Measurements from ENCODE around the gene GNAT2. TPM values are rescaled to one million over a fixed set of nuclear protein-coding genes. Genes with fewer than 3 reads are reported as not detected.
A peak's percentile ranks its signal among the peaks of the same experiment; 100 is the strongest.
"Not testable (repeated sequence)": the region's sequence is repeated elsewhere in the genome, so short reads cannot be mapped to it uniquely, and the experiment has no call there.

GNAT2 gene
- 0.16 TPM in 1 of 2 replicates, not detected in the other for total RNA-seq (2014; rRNA removed; shearing (Covaris generic))

DNA sequence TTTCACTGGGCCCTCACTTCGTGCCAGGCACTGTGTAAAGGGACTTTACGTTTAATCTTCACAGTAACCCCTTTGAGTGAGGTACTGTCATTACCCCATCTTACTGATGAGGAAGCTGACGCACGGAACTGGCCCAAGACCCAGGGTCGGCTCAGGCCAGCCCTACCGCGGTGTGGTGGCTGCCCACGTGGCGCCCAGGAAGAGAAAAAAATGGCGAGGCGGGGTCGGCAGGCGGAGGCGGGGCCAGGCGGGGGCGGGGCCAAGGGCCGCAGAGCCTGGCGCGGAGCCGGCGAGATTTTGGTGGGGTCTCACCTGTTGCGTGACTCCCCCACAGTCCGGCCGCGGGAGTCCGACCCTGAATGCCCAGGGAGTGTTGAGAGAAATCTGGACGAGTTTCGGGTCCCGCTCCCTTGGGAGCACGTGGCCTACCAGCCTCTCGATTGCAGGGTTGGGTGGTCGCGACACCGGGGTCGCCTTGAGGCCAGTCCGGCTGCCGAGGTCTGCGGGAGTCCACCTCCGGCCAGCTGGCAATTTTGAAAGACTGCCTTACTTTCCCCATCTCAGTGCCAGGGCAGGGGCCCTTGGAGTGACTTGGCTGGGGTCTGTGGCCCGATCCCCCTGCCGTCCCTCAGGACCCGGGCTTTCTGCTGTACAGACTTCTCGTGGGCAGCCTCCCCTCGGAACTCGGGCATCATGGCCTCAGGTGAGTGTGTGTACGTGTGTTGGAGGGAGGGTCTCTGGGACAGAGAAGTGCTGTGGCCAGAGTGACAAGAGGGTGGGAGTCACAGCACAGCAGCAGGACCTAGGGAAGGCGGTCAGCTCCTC is at the start of gene GNAT2, which contains the start of gene AMPD2:
Gene GNAT2, minus strand, starts transcription at position 41 of the 825 bp plus-strand sequence. CDS start 6,746 bp downstream, outside the sequence.
Gene AMPD2, plus strand, starts transcription at position 262 of the 825 bp plus-strand sequence. CDS start 1,339 bp downstream, outside the sequence.
- H3K27me3 ChIP-seq (replicated peaks): no peaks in the 10 kb centered on the region
- peak within 1 kb of the TSS; percentile 51 for H3K4me3 ChIP-seq
- H3K9me3 ChIP-seq (replicated peaks): no peaks in the 10 kb centered on the region
- peak; percentile 68 to 81 for DNase-seq (ENCODE audit: low read depth in 1 of 2, low spot score in 2 of 2)
- H3K36me3 ChIP-seq: peaks cover 3% of the 10 kb centered on the region; the same call in 1 of the 2 replicates
- H3K27ac ChIP-seq: peak within 1 kb of the TSS; percentile 62
- peaks cover 31% of the 10 kb centered on the region for H3K4me1 ChIP-seq (replicated peaks)

DNA sequence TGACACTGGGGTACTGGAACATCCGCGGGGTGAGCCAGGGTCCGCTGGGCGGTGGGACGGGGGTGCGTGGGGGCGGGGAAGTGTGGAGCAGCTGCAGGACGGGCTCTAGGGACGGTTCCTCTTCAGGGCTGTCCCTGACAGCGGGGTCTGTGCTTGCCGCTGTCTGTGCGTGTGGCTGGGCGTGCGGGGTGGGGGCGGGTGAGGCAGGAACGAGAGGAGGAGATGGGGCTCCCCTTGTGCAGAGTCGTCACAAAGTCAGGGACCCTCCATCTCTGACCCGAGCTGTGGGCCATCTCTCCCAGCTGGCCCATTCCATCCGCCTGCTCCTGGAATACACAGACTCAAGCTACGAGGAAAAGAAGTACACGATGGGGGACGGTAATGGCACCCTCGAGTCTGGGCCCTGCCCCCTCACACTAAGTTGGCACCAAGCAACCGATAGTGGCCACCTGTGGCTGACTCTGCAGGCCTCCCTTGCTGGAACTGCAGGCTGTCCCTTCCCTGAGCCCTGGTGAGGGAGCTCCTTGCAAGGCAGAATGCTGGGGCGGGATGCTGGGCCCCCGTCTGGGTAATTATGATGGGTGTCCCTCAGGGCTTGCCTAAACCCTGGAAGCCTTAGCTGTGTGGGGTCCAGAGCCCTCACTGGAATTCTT is 48.8 kb upstream of the GNAT2 start:
- Histone ChIP-seq H3K36me3 (no peaks in the 10 kb centered on the region), H3K4me1 (replicated peaks) (peaks cover 14% of the 10 kb centered on the region), H3K27me3 (replicated peaks) (no peaks in the 10 kb centered on the region), H3K27ac (no peak overlapping the region), H3K9me3 (replicated peaks) (no peaks in the 10 kb centered on the region), H3K4me3 (peak overlapping the region; percentile 32)
- peak in 1 of 2 experiments; percentile 41 for DNase-seq (ENCODE audit: low read depth in 1 of 2, low spot score in 2 of 2)

GRCh38 chr1:109667452-109668122 is 48.2 kb upstream of the GNAT2 start, which contains the start of gene GSTM2:
GSTM2 (plus strand) TSS chr1:109668057; CDS start chr1:109668116, 59 bp downstream.
- Histone ChIP-seq H3K27ac (no peak within 1 kb of the TSS), H3K27me3 (replicated peaks) (no peaks in the 10 kb centered on the region), H3K36me3 (no peaks in the 10 kb centered on the region), H3K4me3 (peak within 1 kb of the TSS; percentile 32), H3K9me3 (replicated peaks) (no peaks in the 10 kb centered on the region), H3K4me1 (replicated peaks) (peaks cover 14% of the 10 kb centered on the region)
- DNase-seq (ENCODE audit: low read depth in 1 of 2, low spot score in 2 of 2): peak; percentile 68 to 90

DNA sequence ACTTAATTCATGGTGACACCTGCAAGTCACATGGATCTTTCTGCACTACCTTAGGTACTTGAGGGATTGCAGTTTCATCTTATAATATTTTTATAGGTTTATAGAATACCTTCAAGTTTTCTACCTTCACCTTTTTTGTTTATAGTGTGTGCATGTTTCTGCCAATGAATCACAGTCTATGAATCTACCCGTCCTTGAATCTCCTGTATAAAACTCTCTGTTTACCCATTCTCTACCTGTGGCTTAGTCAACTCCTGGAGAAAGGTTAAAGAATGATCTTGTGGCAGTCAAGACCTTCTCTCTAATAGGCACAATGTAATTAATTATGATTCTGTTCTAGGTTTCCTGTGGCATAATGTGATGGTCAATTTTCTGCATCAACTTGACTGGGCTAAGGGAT is 45.3 kb upstream of the GNAT2 start:
- no peaks in the 10 kb centered on the region for H3K9me3 ChIP-seq (replicated peaks)
- no peak overlapping the region for H3K4me3 ChIP-seq
- DNase-seq (ENCODE audit: low read depth in 1 of 2, low spot score in 2 of 2): no peak
- no peaks in the 10 kb centered on the region for H3K27me3 ChIP-seq (replicated peaks)
- no peak overlapping the region for H3K27ac ChIP-seq
- peaks cover 14% of the 10 kb centered on the region for H3K4me1 ChIP-seq (replicated peaks)
- 0 out of 2 replicates have a peak, but pooled peaks cover 6% of the 10 kb centered on the region for H3K36me3 ChIP-seq

DNA sequence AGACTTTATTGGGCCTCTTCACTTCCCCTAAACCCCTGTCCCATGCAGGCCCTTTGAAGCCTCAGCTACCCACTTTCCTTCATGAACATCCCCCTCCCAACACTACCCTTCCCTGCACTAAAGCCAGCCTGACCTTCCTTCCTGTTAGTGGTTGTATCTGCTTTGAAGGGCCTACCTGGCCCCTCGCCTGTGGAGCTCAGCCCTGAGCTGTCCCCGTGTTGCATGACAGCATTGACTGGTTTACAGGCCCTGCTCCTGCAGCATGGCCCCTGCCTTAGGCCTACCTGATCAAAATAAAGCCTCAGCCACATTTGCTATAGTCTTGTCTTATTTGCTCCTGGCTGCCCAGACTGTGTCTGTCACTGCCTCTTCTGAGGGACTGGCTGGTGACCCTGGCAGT is 42.0 kb upstream of the GNAT2 start:
- DNase-seq (ENCODE audit: low read depth in 1 of 2, low spot score in 2 of 2): no peak
- Histone ChIP-seq H3K4me1 (replicated peaks) (peaks cover 8% of the 10 kb centered on the region), H3K9me3 (replicated peaks) (no peaks in the 10 kb centered on the region), H3K4me3 (no peak overlapping the region), H3K27ac (no peak overlapping the region), H3K36me3 (peaks cover 6% of the 10 kb centered on the region; the same call in 1 of the 2 replicates), H3K27me3 (replicated peaks) (no peaks in the 10 kb centered on the region)

GRCh38 chr1:109660691-109661026 is 41.2 kb upstream of the GNAT2 start:
- not testable (repeated sequence) for H3K9me3 ChIP-seq (replicated peaks); H3K4me3 ChIP-seq; DNase-seq (ENCODE audit: low read depth in 1 of 2, low spot score in 2 of 2); H3K36me3 ChIP-seq; H3K27ac ChIP-seq; H3K27me3 ChIP-seq (replicated peaks)
- peaks cover 12% of the 10 kb centered on the region for H3K4me1 ChIP-seq (replicated peaks)

GRCh38 chr1:109659997-109660690 is 40.7 kb upstream of the GNAT2 start:
- no peak for DNase-seq (ENCODE audit: low read depth in 1 of 2, low spot score in 2 of 2)

GRCh38 chr1:109659145-109659544 is 39.7 kb upstream of the GNAT2 start:
- no peaks in the 10 kb centered on the region for H3K9me3 ChIP-seq (replicated peaks)
- peaks cover 6% of the 10 kb centered on the region; the same call in 1 of the 2 replicates for H3K36me3 ChIP-seq
- DNase-seq (ENCODE audit: low read depth in 1 of 2, low spot score in 2 of 2): no peak
- no peak overlapping the region for H3K27ac ChIP-seq
- H3K4me1 ChIP-seq (replicated peaks): peaks cover 21% of the 10 kb centered on the region
- H3K4me3 ChIP-seq: no peak overlapping the region
- no peaks in the 10 kb centered on the region for H3K27me3 ChIP-seq (replicated peaks)

More at GRCh38 chr1:109659997-109660690, 40.7 kb upstream of the GNAT2 start:
- no peaks in the 10 kb centered on the region for H3K9me3 ChIP-seq (replicated peaks)
- no peak overlapping the region for H3K4me3 ChIP-seq
- H3K27me3 ChIP-seq (replicated peaks): no peaks in the 10 kb centered on the region
- H3K27ac ChIP-seq: no peak overlapping the region
- peaks cover 6% of the 10 kb centered on the region; the same call in 1 of the 2 replicates for H3K36me3 ChIP-seq
- peaks cover 17% of the 10 kb centered on the region for H3K4me1 ChIP-seq (replicated peaks)

- Histone ChIP-seq H3K4me3 (no peak overlapping the region), H3K36me3 (peaks cover 6% of the 10 kb centered on the region; the same call in 1 of the 2 replicates), H3K27me3 (replicated peaks) (no peaks in the 10 kb centered on the region), H3K9me3 (replicated peaks) (no peaks in the 10 kb centered on the region), H3K4me1 (replicated peaks) (peaks cover 17% of the 10 kb centered on the region), H3K27ac (no peak overlapping the region)
- no peak for DNase-seq (ENCODE audit: low read depth in 1 of 2, low spot score in 2 of 2)
Measured at GRCh38 chr1:109658533-109659042, 39.2 kb upstream of the GNAT2 start.

DNA sequence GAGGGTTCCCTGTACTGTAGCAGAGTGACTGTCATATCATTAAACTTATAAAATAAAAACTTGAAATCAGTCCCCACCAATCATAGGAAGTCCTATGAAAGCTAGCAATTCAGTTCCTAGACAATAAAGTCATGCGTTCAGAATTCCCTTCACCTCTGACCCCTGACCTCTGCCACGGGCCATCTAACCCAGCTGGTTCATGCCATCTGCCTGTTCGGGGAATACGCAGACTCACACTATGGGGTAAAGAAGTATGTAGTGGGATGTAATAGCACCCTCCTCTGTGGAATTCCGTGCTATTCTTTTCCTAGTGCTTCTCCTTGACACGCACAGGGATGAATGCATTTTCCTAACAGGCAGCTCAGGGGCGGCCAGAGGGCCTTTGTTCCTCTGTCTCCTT is 38.6 kb upstream of the GNAT2 start:
- Histone ChIP-seq H3K27ac (no peak overlapping the region), H3K36me3 (peaks cover 6% of the 10 kb centered on the region; the same call in 1 of the 2 replicates), H3K27me3 (replicated peaks) (no peaks in the 10 kb centered on the region), H3K4me1 (replicated peaks) (peaks cover 16% of the 10 kb centered on the region), H3K9me3 (replicated peaks) (no peaks in the 10 kb centered on the region), H3K4me3 (no peak overlapping the region)
- no peak for DNase-seq (ENCODE audit: low read depth in 1 of 2, low spot score in 2 of 2)

GRCh38 chr1:109657395-109657794 is 38.0 kb upstream of the GNAT2 start:
- DNase-seq (ENCODE audit: low read depth in 1 of 2, low spot score in 2 of 2): no peak
- Histone ChIP-seq H3K27ac (no peak overlapping the region), H3K4me3 (no peak overlapping the region), H3K27me3 (replicated peaks) (no peaks in the 10 kb centered on the region), H3K4me1 (replicated peaks) (peaks cover 16% of the 10 kb centered on the region), H3K36me3 (peaks cover 6% of the 10 kb centered on the region; the same call in 1 of the 2 replicates), H3K9me3 (replicated peaks) (no peaks in the 10 kb centered on the region)

- Histone ChIP-seq H3K4me3 (peak within 1 kb of the TSS; percentile 70), H3K4me1 (replicated peaks) (peaks cover 16% of the 10 kb centered on the region), H3K27me3 (replicated peaks) (no peaks in the 10 kb centered on the region), H3K27ac (peak within 1 kb of the TSS; percentile 52), H3K36me3 (peaks cover 6% of the 10 kb centered on the region; the same call in 1 of the 2 replicates), H3K9me3 (replicated peaks) (no peaks in the 10 kb centered on the region)
- DNase-seq (ENCODE audit: low read depth in 1 of 2, low spot score in 2 of 2): peak; percentile 87
Measured at GRCh38 chr1:109655615-109656519, 36.5 kb upstream of the GNAT2 start, which contains the start of gene GSTM4. GSTM4 (plus strand) TSS chr1:109656099; CDS start chr1:109656390, 291 bp downstream.

Measured in SJSA1 (cell line).